Astrocyte (in vitro differentiated cells and primary cell): ENCODE data around the gene BLTP3B. TPM values are rescaled to one million over a fixed set of nuclear protein-coding genes. Genes with fewer than 3 reads are reported as not detected.

Source experiments
- DNase-seq: peaks from one replicate; pipeline ENCODE4 v3.0.0-alpha.2; 2010; ENCODE audit warnings: low read depth
- FAIRE-seq: peaks from 2 replicates; lab custom pipeline; 2011; peaks lifted over from hg19 to GRCh38; lab: Jason Lieb, UNC
- H2AFZ ChIP-seq: 2 replicates; pipeline ENCODE4 v1.6.0; 2012; ENCODE audit warnings: low read depth, low read length, inconsistent platforms
- H3K27ac ChIP-seq: 2 replicates; pipeline ENCODE4 v1.5.1; 2011; ENCODE audit warnings: low read depth, low read length, inconsistent platforms
- H3K27me3 ChIP-seq: 2 replicates; pipeline ENCODE4 v1.6.0; 2011; ENCODE audit warnings: low read length, inconsistent platforms; ENCODE audit not compliant: insufficient read depth
- H3K36me3 ChIP-seq: 2 replicates; pipeline ENCODE4 v1.5.1; 2011; ENCODE audit warnings: low read length, inconsistent platforms; ENCODE audit not compliant: insufficient read depth
- H3K4me1 ChIP-seq: 2 replicates; pipeline ENCODE4 v1.5.1; 2011; ENCODE audit warnings: low read length, inconsistent platforms; ENCODE audit not compliant: insufficient read depth
- H3K4me2 ChIP-seq: 2 replicates; pipeline ENCODE4 v1.6.0; 2012; ENCODE audit warnings: low read length, inconsistent platforms
- H3K4me3 ChIP-seq: 2 replicates; pipeline ENCODE4 v1.5.1; 2011; ENCODE audit warnings: low read depth, mild to moderate bottlenecking, low read length, inconsistent platforms; ENCODE audit not compliant: insufficient read depth
- H3K79me2 ChIP-seq: 2 replicates; pipeline ENCODE4 v1.6.0; 2012; ENCODE audit warnings: mild to moderate bottlenecking, low read length, inconsistent platforms; ENCODE audit not compliant: insufficient read depth
- H3K9ac ChIP-seq: 2 replicates; pipeline ENCODE4 v1.6.0; 2012; ENCODE audit warnings: mild to moderate bottlenecking, low read length, inconsistent platforms
- H3K9me3 ChIP-seq: 2 replicates; pipeline ENCODE4 v1.5.1; 2012; ENCODE audit warnings: low read depth, mild to moderate bottlenecking, low read length, inconsistent platforms; ENCODE audit not compliant: insufficient read depth
- H4K20me1 ChIP-seq: 2 replicates; pipeline ENCODE4 v1.6.0; 2012; ENCODE audit warnings: low read length, inconsistent platforms; ENCODE audit not compliant: insufficient read depth
- H3K27ac Mint-ChIP-seq: one replicate; pipeline ENCODE4 v1.8.0; 2021; ENCODE audit warnings: mild to moderate bottlenecking, mixed read lengths; ENCODE audit not compliant: unreplicated experiment
- H3K27me3 Mint-ChIP-seq: one replicate; pipeline ENCODE4 v1.8.0; 2021; ENCODE audit warnings: low read depth, mixed read lengths; ENCODE audit not compliant: unreplicated experiment
- H3K36me3 Mint-ChIP-seq: one replicate; pipeline ENCODE4 v1.8.0; 2021; ENCODE audit warnings: low read depth, mixed read lengths; ENCODE audit not compliant: unreplicated experiment
- H3K4me1 Mint-ChIP-seq: one replicate; pipeline ENCODE4 v1.8.0; 2021; ENCODE audit warnings: low read depth, mixed read lengths; ENCODE audit not compliant: unreplicated experiment
- H3K4me3 Mint-ChIP-seq: one replicate; pipeline ENCODE4 v1.8.0; 2021; ENCODE audit warnings: mild to moderate bottlenecking, moderate library complexity, mixed read lengths; ENCODE audit not compliant: unreplicated experiment
- H3K9me3 Mint-ChIP-seq: one replicate; pipeline ENCODE4 v1.8.0; 2021; ENCODE audit warnings: mild to moderate bottlenecking, mixed read lengths; ENCODE audit not compliant: unreplicated experiment
- CTCF ChIP-seq: IDR thresholded peaks from 2 replicates; pipeline ENCODE4 v1.5.1; 2011; ENCODE audit warnings: low read depth, mild to moderate bottlenecking, inconsistent platforms, low read length, moderate library complexity; ENCODE audit not compliant: insufficient read depth
- EZH2 ChIP-seq: IDR thresholded peaks from 2 replicates; pipeline ENCODE4 v1.6.1; 2012; ENCODE audit warnings: mild to moderate bottlenecking, low read length, inconsistent platforms; ENCODE audit not compliant: insufficient read depth
- total RNA-seq: library from RNA; stranded (reverse); gene quantifications from 2 replicates; pipeline ENCODE4 v1.2.1, GENCODE V29; 2021

The BLTP3B gene
- total RNA-seq, 1 donor from 2014 or later: 13.3 TPM

GRCh38 chr12:100141998-100142850, 450 bp downstream of the BLTP3B start:
- no peak for FAIRE-seq
- Histone ChIP-seq H2AFZ (peak overlapping the region; percentile 98), H3K79me2 (peaks cover 51% of the 10 kb centered on the region)

GRCh38 chr12:100141666-100141997, 1.0 kb downstream of the BLTP3B start:
- no peak for TF ChIP-seq EZH2
- TF ChIP-seq CTCF: no peak
- Histone ChIP-seq H3K4me1 (peaks cover 3% of the 10 kb centered on the region), H3K79me2 (peaks cover 57% of the 10 kb centered on the region), H3K4me2 (peak overlapping the region; percentile 87), H3K4me3 (peak overlapping the region; percentile 88), H3K36me3 (no peaks in the 10 kb centered on the region), H3K9me3 (no peaks in the 10 kb centered on the region), H2AFZ (peak overlapping the region; percentile 98), H3K27ac (peak overlapping the region; percentile 96), H4K20me1 (peaks cover 35% of the 10 kb centered on the region), H3K9ac (peak overlapping the region; percentile 99), H3K27me3 (no peaks in the 10 kb centered on the region)
- Mint-ChIP-seq H3K4me1 (peaks cover 13% of the 10 kb centered on the region), H3K27ac (peak overlapping the region; percentile 99), H3K4me3 (peak overlapping the region; percentile 99), H3K36me3 (no peaks in the 10 kb centered on the region), H3K27me3 (no peaks in the 10 kb centered on the region), H3K9me3 (no peaks in the 10 kb centered on the region)
- FAIRE-seq (peak; percentile 88), DNase-seq (peak; percentile 90)

More at GRCh38 chr12:100141998-100142850, 450 bp downstream of the BLTP3B start:
- Histone ChIP-seq H3K36me3 (no peaks in the 10 kb centered on the region), H3K4me3 (peak overlapping the region; percentile 88), H3K9me3 (no peaks in the 10 kb centered on the region), H3K27me3 (no peaks in the 10 kb centered on the region), H3K4me2 (peak overlapping the region; percentile 87), H4K20me1 (peaks cover 31% of the 10 kb centered on the region), H3K4me1 (peaks cover 3% of the 10 kb centered on the region), H3K27ac (peak overlapping the region; percentile 96), H3K9ac (peak overlapping the region; percentile 99)
- no peaks in the 10 kb centered on the region for H3K36me3 Mint-ChIP-seq
- DNase-seq: no peak
- H3K4me1 Mint-ChIP-seq: peaks cover 13% of the 10 kb centered on the region
- peak overlapping the region; percentile 99 for H3K27ac Mint-ChIP-seq
- TF ChIP-seq EZH2: no peak
- TF ChIP-seq CTCF: no peak
- H3K9me3 Mint-ChIP-seq: no peaks in the 10 kb centered on the region
- peak overlapping the region; percentile 99 for H3K4me3 Mint-ChIP-seq
- no peaks in the 10 kb centered on the region for H3K27me3 Mint-ChIP-seq

GRCh38 chr12:100138803-100139098, 3.9 kb downstream of the BLTP3B start:
- no peak for TF ChIP-seq EZH2
- no peak for TF ChIP-seq CTCF
- Histone ChIP-seq H2AFZ (no peak overlapping the region), H4K20me1 (peaks cover 49% of the 10 kb centered on the region), H3K36me3 (no peaks in the 10 kb centered on the region), H3K4me3 (no peak overlapping the region), H3K27me3 (no peaks in the 10 kb centered on the region), H3K4me1 (peaks cover 3% of the 10 kb centered on the region), H3K79me2 (peaks cover 86% of the 10 kb centered on the region), H3K27ac (no peak overlapping the region), H3K9ac (no peak overlapping the region), H3K9me3 (no peaks in the 10 kb centered on the region), H3K4me2 (no peak overlapping the region)
- peaks cover 13% of the 10 kb centered on the region for H3K4me1 Mint-ChIP-seq
- FAIRE-seq: no peak
- H3K9me3 Mint-ChIP-seq: no peaks in the 10 kb centered on the region
- no peak for DNase-seq
- H3K27ac Mint-ChIP-seq: no peak overlapping the region
- no peak overlapping the region for H3K4me3 Mint-ChIP-seq
- no peaks in the 10 kb centered on the region for H3K36me3 Mint-ChIP-seq
- H3K27me3 Mint-ChIP-seq: no peaks in the 10 kb centered on the region
